Endothelial cell of umbilical vein (primary cell): Measurements from ENCODE around the gene NUP54. TPM values are rescaled to one million over a fixed set of nuclear protein-coding genes. Genes with fewer than 3 reads are reported as not detected.

Source experiments
- BruUV-seq: library from RNA; stranded (reverse); fragments of 400-500 nt; replicated peaks from 2 replicates; lab custom pipeline; 2021; lab: Mats Ljungman, UMichigan
- CTCF ChIA-PET: fragments of 300-600, 350-600 bp; sonication (Branson Sonifier 250); formaldehyde crosslinking; loops from one replicate; lab custom pipeline; 2021; ENCODE audit warnings: antibody characterized with exemption, inconsistent platforms; lab: Charles Lee
- POLR2A ChIA-PET: fragments of 300-600, 350-600 bp; sonication (Branson Sonifier 250); formaldehyde crosslinking; loops from one replicate; lab custom pipeline; 2021; ENCODE audit warnings: antibody characterized with exemption, inconsistent platforms; lab: Charles Lee
- DNase-seq: peaks from one replicate; pipeline ENCODE4 v3.0.0-alpha.2; 2011; ENCODE audit warnings: low read depth, low spot score
- FAIRE-seq: peaks from 2 replicates; lab custom pipeline; 2011; peaks lifted over from hg19 to GRCh38; lab: Jason Lieb, UNC
- H2AFZ ChIP-seq: 2 replicates; pipeline ENCODE4 v1.6.0; 2012; ENCODE audit warnings: low read depth, low read length, control low read depth, inconsistent platforms
- H3K27ac ChIP-seq: 2 replicates; pipeline ENCODE4 v1.5.1; 2011; ENCODE audit warnings: low read depth, mild to moderate bottlenecking, control low read depth, low read length, moderate library complexity; ENCODE audit not compliant: insufficient read depth
- H3K27me3 ChIP-seq, 2 experiments: 2 replicates each; pipeline versions ENCODE4 v1.6.0 to v1.6.1; 2011; ENCODE audit warnings: low read length in 2 of 2, mixed read lengths in 1 of 2; ENCODE audit not compliant: control insufficient read depth in 2 of 2, insufficient read depth in 2 of 2
- H3K36me3 ChIP-seq, 2 experiments: 2 replicates in 1 of 2; 3 replicates in 1 of 2; pipeline ENCODE4 v1.5.1; 2011; ENCODE audit warnings: low read length in 2 of 2, mild to moderate bottlenecking in 1 of 2, moderate library complexity in 1 of 2; ENCODE audit not compliant: control insufficient read depth in 2 of 2, insufficient read depth in 2 of 2; ENCODE audit errors: extremely low read depth in 1 of 2
- H3K4me1 ChIP-seq: 3 replicates; pipeline ENCODE4 v1.5.1; 2011; ENCODE audit warnings: mild to moderate bottlenecking, low read length; ENCODE audit not compliant: control insufficient read depth, insufficient read depth; ENCODE audit errors: extremely low read depth
- H3K4me2 ChIP-seq: 2 replicates; pipeline ENCODE4 v1.6.1; 2011; ENCODE audit warnings: low read length, control low read depth, mixed read lengths; ENCODE audit not compliant: insufficient read depth
- H3K4me3 ChIP-seq, 3 experiments: fragments of 200-600 bp in 1 of 3; sonication (generic), shearing (Covaris generic) in 1 of 3; replicated peaks in 1 of 3; 2 replicates each; pipeline ENCODE4 v1.5.1; 2011 to 2016; ENCODE audit warnings: control low read depth in 3 of 3, low read length in 3 of 3, mild to moderate bottlenecking in 2 of 3, inconsistent platforms in 1 of 3, low read depth in 1 of 3, moderate library complexity in 1 of 3; ENCODE audit not compliant: insufficient read depth in 1 of 3
- H3K79me2 ChIP-seq: 2 replicates; pipeline ENCODE4 v1.6.0; 2012; ENCODE audit warnings: low read length, inconsistent platforms; ENCODE audit not compliant: control insufficient read depth, insufficient read depth
- H3K9ac ChIP-seq: replicated peaks from 2 replicates; pipeline ENCODE3; 2011; ENCODE audit warnings: low read length, control low read depth; ENCODE audit not compliant: insufficient read depth; ENCODE audit errors: extremely low read depth
- H3K9me1 ChIP-seq: replicated peaks from 3 replicates; pipeline ENCODE4 v1.6.0; 2011; ENCODE audit warnings: mild to moderate bottlenecking, low read length; ENCODE audit not compliant: control insufficient read depth, insufficient read depth; ENCODE audit errors: extremely low read depth
- H3K9me3 ChIP-seq: replicated peaks from 2 replicates; pipeline ENCODE4 v1.5.1; 2012; ENCODE audit warnings: low read length, inconsistent platforms; ENCODE audit not compliant: control insufficient read depth, insufficient read depth
- H4K20me1 ChIP-seq: replicated peaks from 2 replicates; pipeline ENCODE3; 2011; ENCODE audit warnings: mild to moderate bottlenecking, low read length; ENCODE audit not compliant: control insufficient read depth, insufficient read depth; ENCODE audit errors: extremely low read depth
- EZH2 ChIP-seq: IDR thresholded peaks from 2 replicates; pipeline ENCODE4 v1.6.1; 2012; ENCODE audit warnings: borderline replicate concordance, low read depth, mild to moderate bottlenecking, moderate library complexity, low read length, inconsistent platforms; ENCODE audit not compliant: severe bottlenecking
- FOS ChIP-seq: IDR thresholded peaks from 2 replicates; pipeline ENCODE4 v1.6.1; 2011; ENCODE audit warnings: mild to moderate bottlenecking, low read length, moderate library complexity, borderline replicate concordance; ENCODE audit not compliant: insufficient read depth
- GATA2 ChIP-seq: IDR thresholded peaks from 2 replicates; pipeline ENCODE4 v1.7.0; 2011; ENCODE audit warnings: low read depth, mild to moderate bottlenecking, moderate library complexity, mixed read lengths, low read length; ENCODE audit not compliant: insufficient read length, insufficient read depth
- JUN ChIP-seq: IDR thresholded peaks from 2 replicates; pipeline ENCODE4 v1.6.1; 2011; ENCODE audit warnings: borderline replicate concordance, low read depth; ENCODE audit not compliant: insufficient read length, insufficient read depth
- MYC ChIP-seq: IDR thresholded peaks from one replicate; pipeline ENCODE4 v1.6.1; 2011; ENCODE audit warnings: mild to moderate bottlenecking, low read depth, low read length
- POLR2A ChIP-seq: IDR thresholded peaks from 2 replicates; pipeline ENCODE4 v1.6.1; 2012; ENCODE audit warnings: low read depth, mild to moderate bottlenecking, control low read depth, low read length
- POLR2AphosphoS5 ChIP-seq: IDR thresholded peaks from 2 replicates; pipeline ENCODE4 v1.6.1; 2012; ENCODE audit warnings: low read depth, mild to moderate bottlenecking, control low read depth, low read length, moderate library complexity; ENCODE audit not compliant: insufficient read depth
- dilution Hi-C: fragments of 300-500 bp; cut with MboI; formaldehyde crosslinking; loops from one replicate; pipeline ENCODE4 v1.15.0; 2019; ENCODE audit warnings: low sequenced_read_pairs; ENCODE audit not compliant: extremely low pct_ligation_motif_present
- intact Hi-C: fragments of 100-400 bp; cut with micrococcal nuclease; formaldehyde crosslinking; loops from one replicate; pipeline ENCODE4 v1.10.0; 2022
- polyA plus RNA-seq, 4 experiments: library from polyadenylated mRNA; depleted of rRNA in 3 of 4; stranded (reverse) in 3 of 4; unstranded in 1 of 4; fragments of >200 nt; gene quantifications; 2 replicates each; pipeline versions ENCODE4 v1.2.1 to v1.2.3, GENCODE V29; 2011 to 2012; ENCODE audit warnings: missing spikeins in 1 of 4
- total RNA-seq: library from RNA; stranded (reverse); gene quantifications from 2 replicates; pipeline ENCODE4 v1.2.3, GENCODE V29; 2021
- TF ChIP-seq, protein P1 (sequence below), 2 donors: IDR thresholded peaks; 1 replicate in 1 of 2; 2 replicates in 1 of 2; pipeline ENCODE4 v1.5.1; 2011; ENCODE audit warnings: low read length in 2 of 2, mild to moderate bottlenecking in 2 of 2, moderate library complexity in 2 of 2, control low read depth in 1 of 2, inconsistent platforms in 1 of 2, low read depth in 1 of 2; ENCODE audit not compliant: insufficient read depth in 1 of 2; ENCODE audit errors: extremely low read depth in 1 of 2
- TF ChIP-seq, protein P2 (sequence below): IDR thresholded peaks from 2 replicates; pipeline ENCODE4 v1.6.1; 2011; ENCODE audit not compliant: insufficient read depth, insufficient read length

Gene NUP54
- total and polyA plus RNA-seq, 2 donors (not counting 3 experiments of a cell fraction or from before 2014, with no cell fraction given) = 25.7 to 45.7 TPM

DNA sequence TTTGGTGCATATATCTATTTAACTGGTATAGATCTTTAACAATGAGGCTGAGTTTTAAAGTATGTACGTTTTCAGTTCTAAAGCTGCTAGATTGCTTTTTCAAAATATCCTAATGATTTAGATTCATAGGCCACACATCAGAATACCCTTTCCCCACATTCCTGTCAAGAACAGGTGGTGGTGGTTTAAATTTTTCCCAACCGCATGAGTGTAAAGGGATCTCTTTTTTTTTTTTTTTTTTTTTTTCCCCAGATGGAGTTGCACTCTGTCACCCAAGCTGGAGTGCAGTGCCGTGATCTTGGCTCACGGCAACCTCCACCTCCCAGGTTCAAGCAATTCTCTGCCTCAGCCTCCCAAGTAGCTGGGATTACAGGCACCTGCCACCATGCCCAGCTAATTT, 28.0 kb downstream of the NUP54 start:
- Histone ChIP-seq H3K4me2 (no peak overlapping the region), H3K9me1 (no peaks in the 10 kb centered on the region), H4K20me1 (no peaks in the 10 kb centered on the region), H3K27me3 (no peaks in the 10 kb centered on the region), H3K79me2 (no peaks in the 10 kb centered on the region), H3K27ac (no peak overlapping the region), H3K9me3 (no peaks in the 10 kb centered on the region), H2AFZ (no peak overlapping the region), H3K4me1 (no peaks in the 10 kb centered on the region), H3K36me3 (peaks cover 8 to 20% of the 10 kb centered on the region in 2 experiments), H3K4me3 (no peak overlapping the region), H3K9ac (no peak overlapping the region)
- TF ChIP-seq FOS (no peak), GATA2 (no peak), EZH2 (no peak), MYC (no peak), JUN (no peak), POLR2AphosphoS5 (no peak), POLR2A (no peak)
- TF ChIP-seq, protein P1, sequence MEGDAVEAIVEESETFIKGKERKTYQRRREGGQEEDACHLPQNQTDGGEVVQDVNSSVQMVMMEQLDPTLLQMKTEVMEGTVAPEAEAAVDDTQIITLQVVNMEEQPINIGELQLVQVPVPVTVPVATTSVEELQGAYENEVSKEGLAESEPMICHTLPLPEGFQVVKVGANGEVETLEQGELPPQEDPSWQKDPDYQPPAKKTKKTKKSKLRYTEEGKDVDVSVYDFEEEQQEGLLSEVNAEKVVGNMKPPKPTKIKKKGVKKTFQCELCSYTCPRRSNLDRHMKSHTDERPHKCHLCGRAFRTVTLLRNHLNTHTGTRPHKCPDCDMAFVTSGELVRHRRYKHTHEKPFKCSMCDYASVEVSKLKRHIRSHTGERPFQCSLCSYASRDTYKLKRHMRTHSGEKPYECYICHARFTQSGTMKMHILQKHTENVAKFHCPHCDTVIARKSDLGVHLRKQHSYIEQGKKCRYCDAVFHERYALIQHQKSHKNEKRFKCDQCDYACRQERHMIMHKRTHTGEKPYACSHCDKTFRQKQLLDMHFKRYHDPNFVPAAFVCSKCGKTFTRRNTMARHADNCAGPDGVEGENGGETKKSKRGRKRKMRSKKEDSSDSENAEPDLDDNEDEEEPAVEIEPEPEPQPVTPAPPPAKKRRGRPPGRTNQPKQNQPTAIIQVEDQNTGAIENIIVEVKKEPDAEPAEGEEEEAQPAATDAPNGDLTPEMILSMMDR (IDR thresholded peaks at IDR 0.05; ENCODE audit: extremely low read depth in 1 of 2, insufficient read depth in 1 of 2, low read depth in 1 of 2, low read length in 2 of 2) = no peak
- TF ChIP-seq, protein P2, sequence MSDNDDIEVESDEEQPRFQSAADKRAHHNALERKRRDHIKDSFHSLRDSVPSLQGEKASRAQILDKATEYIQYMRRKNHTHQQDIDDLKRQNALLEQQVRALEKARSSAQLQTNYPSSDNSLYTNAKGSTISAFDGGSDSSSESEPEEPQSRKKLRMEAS = no peak
- intact Hi-C loops (no loop called here), dilution Hi-C loops (no loop called here)
- FAIRE-seq (no peak), DNase-seq (no peak)
- BruUV-seq = no TSS peak
- CTCF ChIA-PET = interaction anchor here (0.7 to 1.7 kb wide), 4 partner anchors 11 to 257 kb away, joined by 3 to 4 read pairs (median 3); no protein-coding TSS in a partner anchor
- POLR2A ChIA-PET = no interaction called here
